Measurements from ENCODE around the gene CRYL1.

DNA sequence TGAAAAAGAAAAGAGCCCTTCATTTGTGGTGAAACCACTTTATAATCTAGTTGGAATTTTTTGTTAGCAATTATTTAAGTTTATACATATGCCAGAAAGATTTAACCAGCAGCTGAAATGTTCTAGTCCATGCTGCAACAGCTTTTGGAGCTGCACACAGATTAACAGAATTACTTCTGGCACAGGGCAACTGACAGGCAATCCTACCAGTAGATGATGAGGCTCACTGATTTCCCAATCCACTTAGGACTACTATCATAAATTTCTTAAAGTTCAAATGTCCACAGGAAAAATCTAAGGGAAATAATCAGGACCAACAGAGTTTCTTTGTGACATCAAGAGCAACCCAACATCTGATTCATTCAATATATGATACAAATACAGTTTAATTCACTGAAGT, 78.8 kb downstream of the CRYL1 start:
- TF ChIP-seq, protein P1, sequence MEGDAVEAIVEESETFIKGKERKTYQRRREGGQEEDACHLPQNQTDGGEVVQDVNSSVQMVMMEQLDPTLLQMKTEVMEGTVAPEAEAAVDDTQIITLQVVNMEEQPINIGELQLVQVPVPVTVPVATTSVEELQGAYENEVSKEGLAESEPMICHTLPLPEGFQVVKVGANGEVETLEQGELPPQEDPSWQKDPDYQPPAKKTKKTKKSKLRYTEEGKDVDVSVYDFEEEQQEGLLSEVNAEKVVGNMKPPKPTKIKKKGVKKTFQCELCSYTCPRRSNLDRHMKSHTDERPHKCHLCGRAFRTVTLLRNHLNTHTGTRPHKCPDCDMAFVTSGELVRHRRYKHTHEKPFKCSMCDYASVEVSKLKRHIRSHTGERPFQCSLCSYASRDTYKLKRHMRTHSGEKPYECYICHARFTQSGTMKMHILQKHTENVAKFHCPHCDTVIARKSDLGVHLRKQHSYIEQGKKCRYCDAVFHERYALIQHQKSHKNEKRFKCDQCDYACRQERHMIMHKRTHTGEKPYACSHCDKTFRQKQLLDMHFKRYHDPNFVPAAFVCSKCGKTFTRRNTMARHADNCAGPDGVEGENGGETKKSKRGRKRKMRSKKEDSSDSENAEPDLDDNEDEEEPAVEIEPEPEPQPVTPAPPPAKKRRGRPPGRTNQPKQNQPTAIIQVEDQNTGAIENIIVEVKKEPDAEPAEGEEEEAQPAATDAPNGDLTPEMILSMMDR (IDR thresholded peaks at IDR 0.05) = no peak
- no peak for TF ChIP-seq POLR2A (IDR thresholded peaks at IDR 0.05)
- TF ChIP-seq POLR2AphosphoS5 (IDR thresholded peaks at IDR 0.05) = no peak

Data from breast epithelium (tissue), 3 donors.